GM12892 (cell line): ENCODE results near the gene FN1.

Source experiments
- POLR2A ChIP-seq: IDR thresholded peaks from 2 replicates; pipeline ENCODE4 v1.6.1; 2011; ENCODE audit warnings: low read depth, low read length, control low read depth
- POLR2AphosphoS5 ChIP-seq: IDR thresholded peaks from 2 replicates; pipeline ENCODE4 v1.6.1; 2011; ENCODE audit warnings: low read depth, low read length, control low read depth
- TAF1 ChIP-seq: IDR thresholded peaks from 2 replicates; pipeline ENCODE4 v1.6.1; 2011; ENCODE audit warnings: low read depth, mild to moderate bottlenecking, control low read depth, low read length, borderline replicate concordance

DNA sequence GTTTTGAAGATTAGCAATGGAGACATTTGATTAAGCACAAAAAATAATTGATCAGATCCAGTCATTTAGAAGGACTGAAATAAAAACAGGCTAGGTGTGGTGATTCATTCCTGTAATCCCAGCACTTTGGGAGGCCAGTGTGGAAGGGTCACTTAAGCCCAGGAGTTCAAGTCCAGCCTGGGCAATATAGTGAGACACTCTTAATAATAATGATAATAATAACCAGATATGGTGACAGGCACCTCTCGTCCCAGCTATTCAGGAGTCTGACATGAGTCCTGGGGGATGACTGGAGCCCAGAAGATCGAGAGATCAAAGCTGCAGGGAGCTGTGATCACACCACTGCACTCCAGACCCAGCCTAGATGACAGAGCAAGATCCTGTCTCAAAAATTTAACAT is 3.5 kb upstream of the FN1 start:
- no peak for TF ChIP-seq POLR2AphosphoS5
- TF ChIP-seq POLR2A: no peak
- TF ChIP-seq TAF1: no peak
